CD8-positive, alpha-beta memory T cell (primary cell): ENCODE measurements around the gene TLK1. TPM values are rescaled to one million over a fixed set of nuclear protein-coding genes. Genes with fewer than 3 reads are reported as not detected.

Experiments used
- CTCF ChIA-PET: fragments of 350-600 bp; sonication (Branson Sonifier 250); formaldehyde crosslinking; loops from one replicate; lab custom pipeline; 2021; ENCODE audit warnings: antibody characterized with exemption; lab: Charles Lee
- POLR2A ChIA-PET: fragments of 350-600 bp; sonication (Branson Sonifier 250); formaldehyde crosslinking; loops from one replicate; lab custom pipeline; 2021; ENCODE audit warnings: antibody characterized with exemption; lab: Charles Lee
- DNase-seq, 5 donors: peaks; one replicate each; pipeline versions ENCODE4 v3.0.0 to v3.0.0-alpha.2; 2020 to 2022; ENCODE audit warnings: mixed read lengths in 1 of 5
- H3K27ac ChIP-seq: one replicate; pipeline ENCODE4 v1.7.0; 2013; ENCODE audit warnings: low read depth, mild to moderate bottlenecking, low read length, moderate library complexity
- H3K27me3 ChIP-seq: 2 replicates; pipeline ENCODE4 v1.7.0; 2013; ENCODE audit warnings: low read length, mild to moderate bottlenecking; ENCODE audit not compliant: insufficient read depth, poor library complexity, severe bottlenecking
- H3K36me3 ChIP-seq: 2 replicates; pipeline ENCODE4 v1.7.0; 2013; ENCODE audit warnings: mild to moderate bottlenecking, low read length, moderate library complexity; ENCODE audit not compliant: insufficient read depth
- H3K4me1 ChIP-seq: 2 replicates; pipeline ENCODE4 v1.7.0; 2013; ENCODE audit warnings: mild to moderate bottlenecking, low read length, moderate library complexity; ENCODE audit not compliant: insufficient read depth
- H3K4me3 ChIP-seq: 2 replicates; pipeline ENCODE4 v1.7.0; 2013; ENCODE audit warnings: mild to moderate bottlenecking, low read length
- H3K9me3 ChIP-seq: 2 replicates; pipeline ENCODE4 v1.7.0; 2013; ENCODE audit warnings: mild to moderate bottlenecking, low read length
- H3K27ac Mint-ChIP-seq, 8 donors: one replicate each; pipeline ENCODE4 v1.8.0; 2020 to 2021; ENCODE audit warnings: mixed read lengths in 8 of 8, mild to moderate bottlenecking in 6 of 8, inconsistent platforms in 3 of 8, moderate library complexity in 3 of 8
- H3K27me3 Mint-ChIP-seq, 2 donors: one replicate each; pipeline ENCODE4 v1.8.0; 2020 to 2021; ENCODE audit warnings: mixed read lengths in 2 of 2, mild to moderate bottlenecking in 1 of 2, moderate library complexity in 1 of 2
- H3K36me3 Mint-ChIP-seq, 3 donors: one replicate each; pipeline ENCODE4 v1.8.0; 2020 to 2021; ENCODE audit warnings: mixed read lengths in 3 of 3, inconsistent platforms in 1 of 3, mild to moderate bottlenecking in 1 of 3
- H3K4me1 Mint-ChIP-seq, 3 donors: one replicate each; pipeline ENCODE4 v1.8.0; 2020 to 2021; ENCODE audit warnings: mixed read lengths in 3 of 3, inconsistent platforms in 1 of 3, mild to moderate bottlenecking in 1 of 3
- H3K4me3 Mint-ChIP-seq, 7 donors: one replicate each; pipeline ENCODE4 v1.8.0; 2020 to 2021; ENCODE audit warnings: mixed read lengths in 7 of 7, mild to moderate bottlenecking in 6 of 7, moderate library complexity in 4 of 7, inconsistent platforms in 2 of 7
- H3K9me3 Mint-ChIP-seq, 5 donors: one replicate each; pipeline ENCODE4 v1.8.0; 2020 to 2022; ENCODE audit warnings: mixed read lengths in 5 of 5, mild to moderate bottlenecking in 3 of 5, moderate library complexity in 2 of 5, inconsistent platforms in 1 of 5
- polyA plus RNA-seq: library from polyadenylated mRNA; unstranded; fragments of 300-500 nt; fragmentation: Illumina TruSeq; gene quantifications from one replicate; pipeline ENCODE4 v1.2.3, GENCODE V29; 2021
- total RNA-seq, 2 experiments: library from RNA; stranded (reverse); gene quantifications; one replicate each; pipeline ENCODE4 v1.2.3, GENCODE V29; 2021

TLK1 gene
- 10 to 100 TPM; 73.2 to 79.0 TPM for total RNA-seq
- polyA plus RNA-seq = 37.6 TPM

DNA sequence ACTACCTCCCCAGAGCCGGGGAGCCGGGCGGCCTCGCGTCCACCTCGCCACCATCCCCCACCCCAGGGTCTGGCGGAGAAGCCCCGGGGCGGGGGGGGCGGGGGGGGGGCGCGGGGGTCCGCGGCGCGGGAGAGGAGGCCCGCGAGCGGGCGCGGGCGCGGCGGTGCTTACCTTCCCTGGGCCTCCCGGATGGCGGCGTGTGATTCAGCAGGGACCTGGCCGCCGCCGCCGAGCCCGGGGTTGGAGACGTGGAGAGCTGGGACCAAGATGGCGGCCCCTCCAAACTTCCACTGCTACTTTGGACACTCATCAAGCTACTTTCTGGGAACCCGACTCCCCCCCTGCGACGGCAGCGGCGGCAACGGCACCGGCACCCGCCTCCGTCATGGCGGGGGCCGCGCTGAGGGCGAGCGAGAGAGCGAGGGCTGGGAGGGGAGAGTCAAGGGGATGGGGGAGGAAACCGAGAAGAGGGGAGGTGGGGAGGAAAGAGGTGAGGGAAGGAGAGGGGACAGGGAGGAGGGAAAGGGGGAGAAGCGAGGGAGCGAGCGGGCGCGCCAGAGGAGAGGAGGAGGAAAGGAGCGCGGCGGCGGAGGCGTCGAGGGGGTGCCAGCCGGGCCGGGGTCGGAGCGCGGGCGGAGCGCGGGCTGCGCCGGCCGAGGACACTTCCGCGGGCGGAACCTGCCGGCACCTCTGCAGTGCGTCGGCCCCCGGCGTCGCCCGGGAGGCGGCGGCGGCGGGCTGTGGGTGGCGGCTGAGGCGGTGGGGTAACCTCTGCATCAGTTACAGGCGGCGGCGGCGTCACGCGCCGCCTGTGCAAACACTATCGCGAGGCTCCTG is at the start of gene TLK1:
Gene TLK1 (minus strand): TSS at position 775 of the 837 bp plus-strand sequence. CDS start 465 bp downstream, at position 310.
- Histone ChIP-seq H3K9me3 (no peaks in the 10 kb centered on the region), H3K27me3 (no peaks in the 10 kb centered on the region), H3K36me3 (no peaks in the 10 kb centered on the region), H3K4me1 (peaks cover 55% of the 10 kb centered on the region), H3K4me3 (peak within 1 kb of the TSS; percentile 80), H3K27ac (peak within 1 kb of the TSS; percentile 90)
- Mint-ChIP-seq H3K9me3 (no peaks in the 10 kb centered on the region), H3K27me3 (peaks cover 0 to 4% of the 10 kb centered on the region in 2 donors), H3K4me3 (peak within 1 kb of the TSS; percentile 93 to 99 (median 94)), H3K27ac (peak within 1 kb of the TSS; percentile 89 to 99 (median 94)), H3K36me3 (peaks cover 0 to 10% (median 0%) of the 10 kb centered on the region in 3 donors), H3K4me1 (peaks cover 59 to 69% (median 67%) of the 10 kb centered on the region in 3 donors)
- ChIA-PET CTCF (interaction anchor here (0.7 to 2.3 kb wide), 5 partner anchors 13 to 321 kb away, joined by 3 to 7 read pairs (median 3); no protein-coding TSS in a partner anchor), POLR2A (interaction anchor here (0.6 to 1.1 kb wide), 2 partner anchors 187 to 231 kb away, joined by 3 to 4 read pairs; partner anchors contain the start of gene GORASP2)
- peak; percentile 64 to 85 (median 78) for DNase-seq

- Histone ChIP-seq H3K27me3 (no peaks in the 10 kb centered on the region), H3K4me3 (peak overlapping the region; percentile 52), H3K4me1 (peaks cover 20% of the 10 kb centered on the region), H3K36me3 (no peaks in the 10 kb centered on the region), H3K27ac (no peak overlapping the region), H3K9me3 (no peaks in the 10 kb centered on the region)
- H3K4me3 Mint-ChIP-seq = peak overlapping the region in 6 of 7 donors; percentile 56 to 74 (median 64)
- H3K36me3 Mint-ChIP-seq = no peaks in the 10 kb centered on the region
- H3K27ac Mint-ChIP-seq = peak overlapping the region in 7 of 8 donors; percentile 19 to 83 (median 60)
- H3K4me1 Mint-ChIP-seq = peaks cover 15 to 24% (median 18%) of the 10 kb centered on the region in 3 donors
- ChIA-PET CTCF (no interaction called here), POLR2A (interaction anchor here (1.0 kb wide), 1 partner anchor 38 kb away, joined by 3 read pairs; no protein-coding TSS in a partner anchor)
- no peaks in the 10 kb centered on the region for H3K27me3 Mint-ChIP-seq
- peaks cover 0 to 5% (median 0%) of the 10 kb centered on the region in 5 donors for H3K9me3 Mint-ChIP-seq
- no peak for DNase-seq
Measured at GRCh38 chr2:171210216-171210863, 49.6 kb upstream of the TLK1 start.

- CTCF ChIA-PET = no interaction called here
Measured at GRCh38 chr2:171208657-171209056, 48.0 kb upstream of the TLK1 start.

GRCh38 chr2:171206422-171207115 is 45.9 kb upstream of the TLK1 start:
- Histone ChIP-seq H3K4me3 (no peak overlapping the region), H3K27me3 (no peaks in the 10 kb centered on the region), H3K36me3 (no peaks in the 10 kb centered on the region), H3K9me3 (no peaks in the 10 kb centered on the region), H3K27ac (no peak overlapping the region), H3K4me1 (peaks cover 15% of the 10 kb centered on the region)
- Mint-ChIP-seq H3K36me3 (no peaks in the 10 kb centered on the region), H3K27me3 (peaks cover 0 to 2% of the 10 kb centered on the region in 2 donors), H3K4me3 (no peak overlapping the region), H3K9me3 (peaks cover 0 to 5% (median 0%) of the 10 kb centered on the region in 5 donors), H3K4me1 (peaks cover 13 to 18% (median 13%) of the 10 kb centered on the region in 3 donors), H3K27ac (no peak overlapping the region)
- DNase-seq = no peak
- CTCF ChIA-PET = no interaction called here
- POLR2A ChIA-PET = no interaction called here

More at GRCh38 chr2:171208657-171209056, 48.0 kb upstream of the TLK1 start:
- Mint-ChIP-seq H3K4me3 (no peak overlapping the region), H3K27me3 (no peaks in the 10 kb centered on the region), H3K36me3 (no peaks in the 10 kb centered on the region), H3K27ac (no peak overlapping the region), H3K9me3 (peaks cover 0 to 5% (median 0%) of the 10 kb centered on the region in 5 donors), H3K4me1 (peaks cover 15 to 24% (median 18%) of the 10 kb centered on the region in 3 donors)
- Histone ChIP-seq H3K4me3 (no peak overlapping the region), H3K27ac (no peak overlapping the region), H3K36me3 (no peaks in the 10 kb centered on the region), H3K4me1 (peaks cover 20% of the 10 kb centered on the region), H3K27me3 (no peaks in the 10 kb centered on the region), H3K9me3 (no peaks in the 10 kb centered on the region)
- POLR2A ChIA-PET = no interaction called here
- no peak for DNase-seq

- Mint-ChIP-seq H3K4me1 (peaks cover 4 to 8% (median 4%) of the 10 kb centered on the region in 3 donors), H3K27me3 (peaks cover 0 to 2% of the 10 kb centered on the region in 2 donors)
- CTCF ChIA-PET = no interaction called here
Measured at GRCh38 chr2:171205551-171205950, 44.9 kb upstream of the TLK1 start.

DNA sequence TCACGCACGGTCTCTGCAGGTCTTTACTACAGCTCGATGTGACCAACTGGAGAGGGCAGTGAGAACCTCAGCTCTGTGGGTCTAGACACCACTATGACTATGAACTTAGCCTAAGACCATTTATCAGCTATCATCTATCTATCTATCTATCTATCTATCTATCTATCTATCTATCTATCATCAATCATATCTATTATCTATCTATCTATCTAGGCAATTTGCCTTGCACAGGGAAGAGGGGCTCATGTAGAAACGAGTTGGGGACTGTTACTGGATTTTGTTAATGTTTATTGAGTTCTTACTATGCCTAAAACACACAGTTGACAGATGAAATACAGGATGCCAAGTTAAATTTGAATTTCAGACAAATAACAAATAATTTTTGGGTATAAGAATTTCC is 41.1 kb upstream of the TLK1 start:
- no peak overlapping the region for H3K27ac Mint-ChIP-seq
- peaks cover 0 to 2% of the 10 kb centered on the region in 2 donors for H3K27me3 Mint-ChIP-seq
- ChIA-PET CTCF (no interaction called here), POLR2A (no interaction called here)
- Histone ChIP-seq H3K4me1 (no peaks in the 10 kb centered on the region), H3K27me3 (no peaks in the 10 kb centered on the region), H3K27ac (no peak overlapping the region), H3K36me3 (no peaks in the 10 kb centered on the region), H3K9me3 (no peaks in the 10 kb centered on the region), H3K4me3 (no peak overlapping the region)
- H3K4me3 Mint-ChIP-seq = no peak overlapping the region
- no peak for DNase-seq
- peaks cover 0 to 5% (median 0%) of the 10 kb centered on the region in 5 donors for H3K9me3 Mint-ChIP-seq
- H3K36me3 Mint-ChIP-seq = no peaks in the 10 kb centered on the region
- H3K4me1 Mint-ChIP-seq = no peaks in the 10 kb centered on the region

More at GRCh38 chr2:171205551-171205950, 44.9 kb upstream of the TLK1 start:
- POLR2A ChIA-PET = no interaction called here
- DNase-seq = no peak
- Histone ChIP-seq H3K4me3 (no peak overlapping the region), H3K27me3 (no peaks in the 10 kb centered on the region), H3K36me3 (no peaks in the 10 kb centered on the region), H3K4me1 (peaks cover 5% of the 10 kb centered on the region), H3K9me3 (no peaks in the 10 kb centered on the region), H3K27ac (no peak overlapping the region)
- Mint-ChIP-seq H3K4me3 (no peak overlapping the region), H3K36me3 (no peaks in the 10 kb centered on the region), H3K9me3 (peaks cover 0 to 5% (median 0%) of the 10 kb centered on the region in 5 donors), H3K27ac (no peak overlapping the region)

- Mint-ChIP-seq H3K27me3 (peaks cover 0 to 2% of the 10 kb centered on the region in 2 donors), H3K9me3 (peaks cover 0 to 3% (median 0%) of the 10 kb centered on the region in 5 donors)
- CTCF ChIA-PET = no interaction called here
Measured at GRCh38 chr2:171201271-171201670, 40.6 kb upstream of the TLK1 start.

More at GRCh38 chr2:171201271-171201670, 40.6 kb upstream of the TLK1 start:
- no peaks in the 10 kb centered on the region for H3K9me3 ChIP-seq
- no peak overlapping the region for H3K27ac Mint-ChIP-seq
- no peaks in the 10 kb centered on the region for H3K4me1 ChIP-seq
- no peak for DNase-seq
- no peaks in the 10 kb centered on the region for H3K36me3 Mint-ChIP-seq
- POLR2A ChIA-PET = no interaction called here
- no peak overlapping the region for H3K4me3 ChIP-seq
- no peaks in the 10 kb centered on the region for H3K27me3 ChIP-seq
- no peaks in the 10 kb centered on the region for H3K36me3 ChIP-seq
- H3K4me3 Mint-ChIP-seq = no peak overlapping the region
- no peak overlapping the region for H3K27ac ChIP-seq
- no peaks in the 10 kb centered on the region for H3K4me1 Mint-ChIP-seq
